Measurements from ENCODE around the gene KRTAP16-1. TPM values are rescaled to one million over a fixed set of nuclear protein-coding genes. Genes with fewer than 3 reads are reported as not detected.

The KRTAP16-1 gene
- total and polyA plus RNA-seq, 2 of the 13 experiments (the other 11 are each of a cell fraction or from before 2014, with no cell fraction given): not detected

- TF ChIP-seq ARID5B (CRISPR knock-in tag; IDR thresholded peaks at IDR 0.05): no peak
- no peak for TF ChIP-seq MIXL1 (CRISPR knock-in tag; IDR thresholded peaks at IDR 0.05)
- TF ChIP-seq CCAR2 (optimal IDR thresholded peaks at IDR 0.05; ENCODE audit: low read depth, low read length): no peak
- TF ChIP-seq KDM2A (CRISPR knock-in tag; IDR thresholded peaks at IDR 0.05; ENCODE audit: borderline replicate concordance, low read depth): no peak
- no peak for TF ChIP-seq ZNF710 (CRISPR knock-in tag; IDR thresholded peaks at IDR 0.05; ENCODE audit: borderline replicate concordance)
- no peak for TF ChIP-seq ZFP62 (CRISPR knock-in tag; IDR thresholded peaks at IDR 0.05)
- no peak for TF ChIP-seq TCF7L2 (IDR thresholded peaks at IDR 0.05; ENCODE audit: low read depth, low read length)
- no peak for TF ChIP-seq ZNF800 (CRISPR knock-in tag; IDR thresholded peaks at IDR 0.05)
- TF ChIP-seq ZNF430 (CRISPR knock-in tag; IDR thresholded peaks at IDR 0.05): no peak
- no peak for TF ChIP-seq THAP7 (CRISPR knock-in tag; IDR thresholded peaks at IDR 0.05)
Observed at GRCh38 chr17:41328207-41328606, 19.1 kb upstream of the KRTAP16-1 start (continued).

Measured in HepG2 (cell line).